Activated CD8-positive, alpha-beta memory T cell treated with anti-CD3 and anti-CD28 coated beads for 1 hour (primary cell): Measurements from ENCODE around the gene ZNHIT2.
"Not testable (repeated sequence)": the region's sequence is repeated elsewhere in the genome, so short reads cannot be mapped to it uniquely, and the experiment has no call there.

Experiments used
- DNase-seq, 2 donors: peaks; one replicate each; pipeline ENCODE4 v3.0.0-alpha.2; 2020; ENCODE audit warnings: low read depth in 1 of 2; ENCODE audit errors: extremely low read depth in 1 of 2

The ZNHIT2 gene

DNA sequence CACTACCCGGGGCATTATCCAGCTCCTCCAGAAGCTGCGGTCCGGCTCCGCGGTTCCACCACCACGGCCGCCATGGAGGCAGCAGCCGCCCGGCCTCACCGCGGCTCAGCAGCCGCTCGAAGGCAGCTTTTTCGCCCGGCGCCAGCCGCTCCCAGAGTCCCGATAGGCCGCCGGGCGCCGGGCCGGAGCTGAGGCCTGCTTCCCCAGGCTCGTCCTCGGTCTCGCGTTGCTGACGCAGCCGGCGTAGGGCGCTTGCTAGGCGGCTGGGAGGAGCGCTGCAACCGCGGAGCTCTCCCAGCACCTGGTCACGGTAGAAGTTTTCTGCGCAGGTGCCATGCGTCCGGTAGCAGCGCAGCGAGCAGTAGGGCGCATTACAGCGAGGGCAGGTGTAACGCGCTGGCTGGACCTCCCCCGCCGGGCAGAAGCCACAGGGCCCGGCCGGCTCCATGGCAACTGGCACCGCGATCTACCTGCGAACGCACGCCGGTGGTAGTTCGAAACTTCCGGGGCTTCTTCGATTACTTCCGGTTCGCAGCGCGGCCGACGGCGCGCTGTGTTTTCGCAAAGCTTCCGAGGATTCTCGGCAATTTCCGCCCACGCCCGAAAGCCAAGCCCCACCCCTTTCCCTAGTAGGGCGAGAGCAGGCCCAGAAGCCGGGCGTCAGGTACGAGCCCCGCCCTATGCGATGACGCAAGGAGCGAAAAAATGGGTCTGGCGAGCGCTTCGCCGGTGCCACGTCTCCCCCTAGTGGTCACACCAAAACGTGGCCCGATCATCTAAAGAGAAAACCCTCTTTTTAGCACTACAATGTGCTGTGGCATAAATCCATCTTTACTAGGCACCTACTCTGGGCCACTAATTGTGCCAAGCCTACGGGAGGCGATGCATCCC lies at the start of gene ZNHIT2:
ZNHIT2 (minus strand) TSS at position 496 of the 891 bp plus-strand sequence; CDS start at position 448, 48 bp downstream.
- DNase-seq: peak; percentile 99 to 100

DNA sequence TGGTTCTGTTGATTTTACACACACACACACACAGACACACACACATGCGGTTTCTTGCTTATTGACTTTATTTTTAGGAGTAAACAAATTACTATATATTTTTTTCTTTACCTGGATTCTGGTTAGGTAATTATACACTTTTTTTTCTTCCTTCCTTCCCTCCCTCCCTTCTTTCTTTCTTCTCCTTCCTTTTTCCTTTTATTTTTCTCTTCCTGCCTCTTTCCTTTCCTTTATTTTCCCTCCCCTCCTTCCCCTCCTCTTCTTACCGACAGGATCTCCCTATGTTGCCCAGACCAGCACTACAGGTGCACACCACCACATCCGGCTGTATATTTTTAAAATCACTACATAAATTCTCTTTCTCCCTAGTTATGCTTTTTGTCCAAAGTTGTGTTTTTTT lies 49.4 kb upstream of the ZNHIT2 start:
- DNase-seq: no peak

DNA sequence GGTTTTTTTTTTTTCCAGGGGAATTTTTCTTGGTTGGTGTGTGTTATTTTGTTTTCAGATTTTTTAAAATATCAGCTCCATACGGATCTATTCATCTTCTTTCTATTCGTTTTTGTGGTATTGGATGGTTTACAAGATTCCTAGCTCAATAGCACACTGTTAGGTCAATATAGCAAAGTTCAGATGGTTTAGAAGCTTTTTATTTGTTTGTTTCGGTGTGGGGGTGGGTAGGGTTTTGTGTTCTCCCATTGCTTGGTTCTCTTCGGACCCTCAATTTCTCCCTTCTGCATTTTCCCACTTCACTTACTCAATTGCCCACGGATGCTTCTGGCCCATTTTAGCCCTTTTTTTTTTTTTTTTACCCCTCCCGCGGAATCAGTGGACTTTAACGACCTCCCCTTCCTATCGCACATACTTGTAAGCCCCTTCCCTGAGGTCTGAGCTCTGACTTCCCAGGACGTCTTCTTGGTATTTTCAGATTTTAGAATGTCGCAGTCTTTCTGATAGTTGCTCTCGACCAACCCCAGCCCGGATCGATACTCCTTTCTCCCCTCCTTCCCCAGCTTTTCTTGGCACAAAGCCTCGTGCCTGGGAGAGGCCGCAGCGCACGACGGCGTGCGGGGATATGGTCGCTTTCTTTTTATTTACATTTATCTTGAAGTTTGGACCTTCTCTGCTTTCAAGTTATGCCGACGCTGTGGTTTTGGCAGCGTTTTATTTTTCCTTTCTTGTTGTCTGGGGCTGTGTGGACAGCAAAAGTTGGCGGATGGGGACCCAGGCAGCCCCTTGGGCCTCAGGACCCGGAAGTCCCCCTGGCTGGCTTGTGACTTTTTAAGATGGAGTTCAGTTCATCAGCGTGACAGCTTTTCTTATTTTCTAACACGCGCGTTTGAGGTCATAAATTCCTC lies 48.2 kb upstream of the ZNHIT2 start:
- DNase-seq: no peak

DNA sequence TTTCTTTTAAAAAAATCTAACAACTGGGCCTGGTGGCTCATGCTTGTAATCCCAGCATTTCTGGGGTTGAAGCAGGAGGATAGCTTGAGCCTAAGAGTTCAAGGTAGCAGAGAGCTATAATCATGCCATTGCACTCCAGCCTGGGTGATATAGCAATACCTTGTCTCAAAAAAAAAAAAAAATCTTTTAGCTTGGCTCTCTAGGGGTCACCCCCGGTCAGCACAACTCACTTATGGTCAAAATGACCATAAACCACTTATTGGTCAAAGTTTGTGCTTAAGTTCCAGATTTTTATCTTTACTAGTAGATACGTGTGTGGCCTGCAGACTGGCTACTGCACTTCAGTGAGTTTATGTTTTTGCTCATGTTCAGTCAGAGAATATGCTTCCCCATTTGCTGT lies 46.2 kb upstream of the ZNHIT2 start:
- DNase-seq: no peak

GRCh38 chr11:65160643-65161042 lies 43.1 kb upstream of the ZNHIT2 start:
- DNase-seq: no peak

DNA sequence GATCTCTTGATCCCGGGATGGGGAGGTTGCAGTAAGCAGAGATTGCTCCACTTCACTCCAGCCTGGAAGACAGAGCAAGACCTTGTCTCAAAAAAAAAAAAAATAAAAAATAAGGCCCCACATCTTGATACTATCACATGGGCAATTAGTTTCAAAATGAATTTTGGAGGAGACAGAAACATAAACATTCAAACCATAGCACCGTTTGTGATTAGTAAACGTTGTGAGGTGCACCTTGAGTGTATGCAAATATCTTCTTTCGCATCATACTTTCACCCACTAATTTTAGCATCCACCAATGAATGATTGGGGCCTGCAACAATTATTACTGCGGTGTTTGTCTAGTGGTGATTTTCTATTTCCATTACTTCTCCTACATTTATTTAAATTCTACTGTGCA lies 41.5 kb upstream of the ZNHIT2 start:
- no peak for DNase-seq

GRCh38 chr11:65157336-65157735 lies 39.8 kb upstream of the ZNHIT2 start:
- DNase-seq: no peak

DNA sequence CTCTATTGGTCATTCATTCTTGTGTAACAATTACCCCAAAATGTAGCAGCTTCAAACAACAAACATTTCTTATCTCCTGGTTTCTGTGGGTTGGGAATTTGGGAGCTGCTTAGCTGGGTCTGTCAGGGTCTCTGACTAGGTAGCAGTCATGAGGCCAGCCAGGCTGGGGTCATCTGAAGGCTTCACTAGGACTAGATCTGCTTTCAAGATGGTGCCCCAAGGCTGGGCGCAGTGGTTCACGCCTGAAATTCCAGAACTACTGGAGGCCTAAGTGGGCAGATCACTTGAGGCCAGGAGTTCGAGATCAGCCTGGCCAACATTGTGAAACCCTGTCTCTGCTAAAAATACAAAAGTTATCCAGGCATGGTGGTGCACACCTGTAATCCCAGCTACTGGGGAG lies 39.4 kb upstream of the ZNHIT2 start:
- DNase-seq: no peak

GRCh38 chr11:65156256-65156655 lies 38.8 kb upstream of the ZNHIT2 start:
- no peak for DNase-seq

- no peak for DNase-seq
These were observed 34.6 kb upstream of the ZNHIT2 start for GRCh38 chr11:65152122-65152521.

GRCh38 chr11:65151331-65151899 lies 33.9 kb upstream of the ZNHIT2 start:
- no peak for DNase-seq

DNA sequence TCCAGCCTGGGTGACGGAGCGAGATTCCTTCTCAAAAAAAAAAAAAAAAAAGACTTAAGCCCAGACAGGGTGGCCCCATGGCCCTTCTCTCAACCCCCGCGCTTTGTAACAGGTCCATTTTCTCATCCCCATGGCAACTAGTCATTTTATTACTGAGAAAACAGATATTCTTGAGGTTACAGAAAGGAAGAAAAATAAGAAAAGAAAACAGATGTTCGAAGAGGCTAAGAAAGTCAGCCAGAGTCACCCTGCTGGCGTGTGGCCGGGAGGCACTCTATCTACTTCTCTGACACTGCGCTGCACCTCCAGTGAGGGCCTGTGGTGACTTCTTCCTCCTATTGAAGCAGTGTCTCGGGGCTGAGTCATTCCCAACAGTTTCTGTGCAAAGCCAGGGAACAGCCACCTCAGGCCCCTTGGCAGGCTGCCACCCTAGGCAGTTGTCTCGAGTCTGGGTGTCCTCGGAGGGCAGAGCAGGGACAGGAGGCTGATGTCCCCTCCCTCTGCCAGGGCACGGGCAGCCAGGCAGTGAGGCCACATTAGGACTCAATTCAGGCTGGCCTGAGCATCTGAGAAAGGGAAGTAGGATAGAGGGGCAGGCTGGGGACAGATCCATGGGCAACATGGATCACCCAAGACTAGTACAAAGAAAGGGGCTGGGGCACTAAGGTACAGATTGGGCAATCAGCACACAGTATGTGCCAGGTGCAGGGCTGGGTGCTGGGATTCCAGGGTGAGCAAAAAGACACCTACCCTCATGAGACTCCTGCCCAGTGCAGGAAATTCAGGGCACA lies 33.2 kb upstream of the ZNHIT2 start:
- DNase-seq: no peak

- DNase-seq: not testable (repeated sequence)
These were observed 32.6 kb upstream of the ZNHIT2 start for GRCh38 chr11:65150131-65150508.

GRCh38 chr11:65148657-65149056 lies 31.2 kb upstream of the ZNHIT2 start:
- no peak for DNase-seq

DNA sequence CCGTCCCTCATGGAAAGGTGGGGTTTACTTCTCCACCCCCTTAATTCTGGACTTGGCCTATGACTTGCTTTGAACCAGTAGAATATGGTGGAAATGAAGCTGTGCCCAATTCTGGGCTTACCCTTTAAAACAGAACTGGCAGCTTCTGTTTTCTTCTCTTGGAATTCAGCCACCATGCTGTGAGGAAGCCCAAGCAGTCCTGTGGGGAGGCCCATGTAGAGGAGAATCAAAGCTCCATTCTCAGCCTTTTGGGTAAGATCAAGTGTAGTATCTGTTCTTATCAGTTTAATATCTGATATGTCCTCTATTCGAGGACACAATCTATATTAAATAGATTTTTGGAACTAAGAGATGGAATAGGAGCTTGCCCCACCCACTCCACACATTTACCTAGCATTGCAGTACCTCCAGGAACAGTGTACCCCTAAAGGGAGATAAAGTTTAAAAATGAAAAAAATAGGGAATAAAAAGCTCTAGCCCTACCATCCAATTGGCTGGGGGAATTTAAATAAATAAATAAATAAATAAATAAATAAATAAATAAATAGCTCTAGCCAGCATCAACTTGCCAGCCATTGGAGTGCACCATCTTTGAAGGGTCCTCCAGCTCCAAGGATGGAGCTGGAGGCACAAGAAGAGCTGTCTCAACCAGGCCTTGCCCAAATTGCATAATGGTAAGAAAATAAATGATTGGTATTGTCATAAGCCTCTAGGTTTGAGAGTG lies 30.0 kb upstream of the ZNHIT2 start:
- DNase-seq: no peak

- DNase-seq: no peak
These were observed 24.5 kb upstream of the ZNHIT2 start for GRCh38 chr11:65141896-65142494.

DNA sequence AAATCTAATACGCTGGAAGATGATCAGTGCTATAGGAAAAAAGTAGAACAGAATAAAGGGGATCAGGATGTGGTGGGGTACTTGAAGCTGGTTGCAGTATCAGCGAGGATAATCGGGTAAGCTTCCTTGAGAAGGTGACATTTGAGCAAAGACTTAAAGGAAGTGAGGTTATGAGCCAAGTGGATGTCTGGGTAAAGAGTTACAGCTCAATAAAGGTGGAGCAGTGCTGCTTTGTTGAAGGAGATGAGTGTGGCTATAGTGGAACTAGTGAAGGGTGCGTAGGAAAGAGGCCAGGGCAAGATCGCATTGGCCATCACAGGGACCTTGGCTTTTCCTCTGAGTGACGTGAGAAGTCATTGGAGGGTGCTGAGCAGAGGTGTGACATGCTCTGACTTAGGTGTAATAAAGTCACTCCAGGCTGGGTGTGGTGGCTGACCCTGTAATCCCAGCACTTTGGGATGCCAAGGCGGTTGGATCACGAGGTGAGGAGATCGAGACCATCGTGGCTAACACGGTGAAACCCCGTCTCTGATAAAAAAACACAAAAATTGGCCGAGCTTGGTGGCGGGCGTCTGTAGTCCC lies 19.1 kb upstream of the ZNHIT2 start:
- no peak for DNase-seq

DNA sequence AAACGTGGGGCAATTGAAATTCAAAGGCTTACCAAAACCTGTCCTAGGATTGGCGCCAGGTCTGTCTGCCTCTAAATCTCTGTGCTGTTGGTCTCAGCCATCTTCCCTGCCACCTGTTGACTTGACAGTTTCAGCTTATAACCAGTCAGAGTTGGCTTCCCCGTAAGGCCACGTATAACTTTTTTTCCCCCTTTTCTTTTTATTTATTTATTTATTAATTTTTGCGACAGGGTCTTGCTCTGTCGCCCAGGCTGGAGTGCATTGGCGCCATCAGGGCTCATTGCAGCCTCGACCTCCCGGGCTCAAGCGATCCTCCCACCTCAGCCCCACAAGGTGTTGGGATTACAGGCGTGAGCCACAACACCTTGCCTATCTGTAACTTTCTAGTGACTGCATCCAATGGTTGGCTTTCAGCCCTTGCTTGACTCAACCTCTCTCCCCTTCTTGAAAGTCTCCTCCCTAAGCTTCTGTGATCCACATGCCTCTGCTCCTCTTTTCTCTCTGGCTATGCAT lies 18.2 kb upstream of the ZNHIT2 start:
- DNase-seq: no peak
